Measurements from ENCODE around the gene LRRC26. TPM values are rescaled to one million over a fixed set of nuclear protein-coding genes. Genes with fewer than 3 reads are reported as not detected.

Gene LRRC26
- polyA plus RNA-seq, 3 donors: not detected

DNA sequence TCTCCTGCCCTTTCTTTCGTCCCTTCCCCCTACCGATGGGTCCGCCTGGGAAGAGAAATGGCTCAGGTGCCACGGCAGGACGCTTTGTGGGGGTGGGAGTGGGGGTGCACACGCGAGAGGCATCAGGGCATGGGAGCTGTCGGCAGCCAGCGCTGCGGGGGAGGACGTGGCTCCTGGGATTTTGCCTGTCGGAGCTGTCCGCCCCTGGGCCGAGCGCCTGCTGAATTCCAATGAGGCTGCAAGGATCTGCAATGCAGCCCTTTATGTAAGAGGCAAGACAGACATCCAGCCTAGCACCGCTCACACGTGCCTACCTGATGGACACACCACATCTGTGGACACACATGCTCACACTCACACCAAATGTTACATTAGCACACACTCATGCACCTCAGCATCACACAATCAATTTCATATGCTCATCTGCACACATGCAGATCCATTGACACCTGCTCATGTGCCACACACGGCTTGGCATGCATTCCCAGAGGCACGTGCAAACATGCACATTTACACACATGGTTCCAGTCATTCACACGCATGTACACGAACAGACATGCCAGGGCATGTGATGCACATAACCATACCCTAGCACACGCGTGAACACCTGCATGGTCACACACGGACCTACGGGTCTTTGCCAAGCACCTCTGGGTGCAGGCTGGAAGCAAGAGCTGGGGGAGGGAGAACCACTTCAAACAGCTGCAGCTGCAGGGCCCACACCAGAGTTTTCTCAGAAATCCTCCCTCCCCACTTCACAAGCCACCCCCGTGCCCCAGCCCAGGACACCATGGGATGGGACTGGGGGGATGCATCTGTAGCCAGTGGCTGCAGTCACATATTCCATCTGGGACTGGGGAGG lies 29.5 kb downstream of the LRRC26 start:
- peak overlapping the region in 1 of 2 donors; percentile 24 for H3K4me3 Mint-ChIP-seq
- H4K20me1 ChIP-seq (ENCODE audit: insufficient read depth, low read length): no peaks in the 10 kb centered on the region
- peaks cover 0 to 2% of the 10 kb centered on the region in 2 donors for H3K36me3 Mint-ChIP-seq
- no peaks in the 10 kb centered on the region for H3K4me1 ChIP-seq (ENCODE audit: control insufficient read depth in 1 of 2, insufficient read depth in 2 of 2, low read length in 2 of 2)
- H3K4me3 ChIP-seq (replicated peaks in 1 of 3; ENCODE audit: low read depth in 2 of 3, low read length in 3 of 3): no peak overlapping the region
- peaks cover 14 to 53% of the 10 kb centered on the region in 2 donors for H3K27me3 ChIP-seq (ENCODE audit: control insufficient read depth in 2 of 2, insufficient read depth in 2 of 2, low read length in 2 of 2)
- H3K27me3 Mint-ChIP-seq (ENCODE audit: low read depth in 3 of 3): peaks cover 53 to 69% (median 56%) of the 10 kb centered on the region in 3 donors
- H3K4me2 ChIP-seq (replicated peaks; ENCODE audit: extremely low read depth, low read length, poor library complexity, severe bottlenecking): no peak overlapping the region
- no peak overlapping the region for H3K9ac ChIP-seq (ENCODE audit: insufficient read depth, low read length, poor library complexity, severe bottlenecking)
- H3K27ac ChIP-seq (ENCODE audit: low read depth in 1 of 2, low read length in 2 of 2): no peak overlapping the region
- H3K79me2 ChIP-seq (ENCODE audit: insufficient read depth, low read length): no peaks in the 10 kb centered on the region
- H3K9me3 ChIP-seq (replicated peaks in 1 of 2; ENCODE audit: control insufficient read depth in 1 of 2, insufficient read depth in 1 of 2, low read length in 2 of 2): peaks cover 0 to 14% of the 10 kb centered on the region in 2 donors
- 63% methylated on average over 16 of the region's 26 CpGs for WGBS (ENCODE audit: insufficient coverage)
- TF ChIP-seq, protein P1, sequence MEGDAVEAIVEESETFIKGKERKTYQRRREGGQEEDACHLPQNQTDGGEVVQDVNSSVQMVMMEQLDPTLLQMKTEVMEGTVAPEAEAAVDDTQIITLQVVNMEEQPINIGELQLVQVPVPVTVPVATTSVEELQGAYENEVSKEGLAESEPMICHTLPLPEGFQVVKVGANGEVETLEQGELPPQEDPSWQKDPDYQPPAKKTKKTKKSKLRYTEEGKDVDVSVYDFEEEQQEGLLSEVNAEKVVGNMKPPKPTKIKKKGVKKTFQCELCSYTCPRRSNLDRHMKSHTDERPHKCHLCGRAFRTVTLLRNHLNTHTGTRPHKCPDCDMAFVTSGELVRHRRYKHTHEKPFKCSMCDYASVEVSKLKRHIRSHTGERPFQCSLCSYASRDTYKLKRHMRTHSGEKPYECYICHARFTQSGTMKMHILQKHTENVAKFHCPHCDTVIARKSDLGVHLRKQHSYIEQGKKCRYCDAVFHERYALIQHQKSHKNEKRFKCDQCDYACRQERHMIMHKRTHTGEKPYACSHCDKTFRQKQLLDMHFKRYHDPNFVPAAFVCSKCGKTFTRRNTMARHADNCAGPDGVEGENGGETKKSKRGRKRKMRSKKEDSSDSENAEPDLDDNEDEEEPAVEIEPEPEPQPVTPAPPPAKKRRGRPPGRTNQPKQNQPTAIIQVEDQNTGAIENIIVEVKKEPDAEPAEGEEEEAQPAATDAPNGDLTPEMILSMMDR (IDR thresholded peaks at IDR 0.05): no peak
- no peak overlapping the region for H3K27ac Mint-ChIP-seq
- H3K36me3 ChIP-seq (replicated peaks in 1 of 2; ENCODE audit: control insufficient read depth in 1 of 2, insufficient read depth in 2 of 2, low read length in 2 of 2): no peaks in the 10 kb centered on the region
- H2AFZ ChIP-seq (ENCODE audit: insufficient read depth, low read depth, low read length, poor library complexity, severe bottlenecking): no peak overlapping the region
- DNase-seq: no peak
- H3K9me3 Mint-ChIP-seq: peaks cover 0 to 7% (median 1%) of the 10 kb centered on the region in 7 donors
- H3K4me1 Mint-ChIP-seq: no peaks in the 10 kb centered on the region
- intact Hi-C loops (cut with micrococcal nuclease): no loop called here

GRCh38 chr9:137139468-137140150 lies 30.2 kb downstream of the LRRC26 start:
- H2AFZ ChIP-seq (ENCODE audit: insufficient read depth, low read depth, low read length, poor library complexity, severe bottlenecking): no peak overlapping the region
- H3K9me3 ChIP-seq (replicated peaks in 1 of 2; ENCODE audit: control insufficient read depth in 1 of 2, insufficient read depth in 1 of 2, low read length in 2 of 2): peaks cover 0 to 14% of the 10 kb centered on the region in 2 donors
- H3K9ac ChIP-seq (ENCODE audit: insufficient read depth, low read length, poor library complexity, severe bottlenecking): no peak overlapping the region
- 37% methylated on average over 34 of the region's 37 CpGs for WGBS (ENCODE audit: insufficient coverage)
- no peak for DNase-seq
- no peak overlapping the region for H3K4me2 ChIP-seq (replicated peaks; ENCODE audit: extremely low read depth, low read length, poor library complexity, severe bottlenecking)
- Mint-ChIP-seq H3K4me1 (no peaks in the 10 kb centered on the region), H3K4me3 (peak overlapping the region in 1 of 2 donors; percentile 80), H3K9me3 (peaks cover 0 to 7% (median 1%) of the 10 kb centered on the region in 7 donors), H3K27ac (no peak overlapping the region), H3K27me3 (ENCODE audit: low read depth in 3 of 3) (peaks cover 56 to 71% (median 56%) of the 10 kb centered on the region in 3 donors), H3K36me3 (peaks cover 0 to 2% of the 10 kb centered on the region in 2 donors)
- TF ChIP-seq, protein P1 (IDR thresholded peaks at IDR 0.05): no peak
- no peak overlapping the region for H3K4me3 ChIP-seq (replicated peaks in 1 of 3; ENCODE audit: low read depth in 2 of 3, low read length in 3 of 3)
- no peaks in the 10 kb centered on the region for H3K79me2 ChIP-seq (ENCODE audit: insufficient read depth, low read length)
- H3K4me1 ChIP-seq (ENCODE audit: control insufficient read depth in 1 of 2, insufficient read depth in 2 of 2, low read length in 2 of 2): no peaks in the 10 kb centered on the region
- H3K27ac ChIP-seq (ENCODE audit: low read depth in 1 of 2, low read length in 2 of 2): no peak overlapping the region
- no peaks in the 10 kb centered on the region for H3K36me3 ChIP-seq (replicated peaks in 1 of 2; ENCODE audit: control insufficient read depth in 1 of 2, insufficient read depth in 2 of 2, low read length in 2 of 2)
- H4K20me1 ChIP-seq (ENCODE audit: insufficient read depth, low read length): no peaks in the 10 kb centered on the region
- intact Hi-C loops (cut with micrococcal nuclease): no loop called here
- peaks cover 14 to 53% of the 10 kb centered on the region in 2 donors for H3K27me3 ChIP-seq (ENCODE audit: control insufficient read depth in 2 of 2, insufficient read depth in 2 of 2, low read length in 2 of 2)
